B cell (primary cell): Measurements from ENCODE around the gene TAOK2. TPM values are rescaled to one million over a fixed set of nuclear protein-coding genes. Genes with fewer than 3 reads are reported as not detected.

Experiments used
- ATAC-seq: fragments of 200-7000 bp; cut with Tn5 transposase; one replicate; pipeline ENCODE4 v1.10.0; 2021; ENCODE audit warnings: low read depth, mild to moderate bottlenecking, moderate number of reproducible peaks, moderate library complexity
- CTCF ChIA-PET: fragments of 350-600 bp; sonication (Branson Sonifier 250); formaldehyde crosslinking; loops from one replicate; lab custom pipeline; 2021; ENCODE audit warnings: antibody characterized with exemption, inconsistent platforms; lab: Charles Lee
- POLR2A ChIA-PET: fragments of 350-600 bp; sonication (Branson Sonifier 250); formaldehyde crosslinking; loops from one replicate; lab custom pipeline; 2021; ENCODE audit warnings: antibody characterized with exemption; lab: Charles Lee
- DNase-seq: peaks from one replicate; pipeline ENCODE4 v3.0.0; 2013
- H2AFZ ChIP-seq: 2 replicates; pipeline ENCODE4 v1.6.1; 2012; ENCODE audit warnings: mild to moderate bottlenecking, low read depth, low read length; ENCODE audit not compliant: insufficient read depth, poor library complexity, severe bottlenecking
- H3K27ac ChIP-seq, 2 donors: 1 replicate in 1 of 2; 2 replicates in 1 of 2; pipeline ENCODE4 v1.5.1; 2012 to 2013; ENCODE audit warnings: low read length in 2 of 2, mild to moderate bottlenecking in 2 of 2, moderate library complexity in 1 of 2
- H3K27me3 ChIP-seq, 4 experiments: fragments of 200-600 bp in 1 of 4; sonication (generic) in 1 of 4; replicated peaks in 1 of 4; 1 replicate in 2 of 4; 2 replicates in 2 of 4; pipeline versions ENCODE4 v1.6.1 to v1.7.0; 2013 to 2016; ENCODE audit warnings: low read length in 3 of 4, mild to moderate bottlenecking in 2 of 4, mixed read lengths in 1 of 4, moderate library complexity in 1 of 4; ENCODE audit not compliant: insufficient read depth in 4 of 4, control insufficient read depth in 3 of 4; ENCODE audit errors: control extremely low read depth in 1 of 4
- H3K36me3 ChIP-seq, 2 experiments: replicated peaks in 1 of 2; 1 replicate in 1 of 2; 2 replicates in 1 of 2; pipeline versions ENCODE4 v1.6.1 to v1.7.1; 2013; ENCODE audit warnings: low read length in 1 of 2; ENCODE audit not compliant: insufficient read depth in 2 of 2, control insufficient read depth in 1 of 2; ENCODE audit errors: control extremely low read depth in 1 of 2, extremely low read depth in 1 of 2
- H3K4me1 ChIP-seq, 2 donors: fragments of 200-600 bp in 1 of 2; sonication (generic) in 1 of 2; 1 replicate in 1 of 2; 2 replicates in 1 of 2; pipeline versions ENCODE4 v1.5.1 to v1.6.1; 2013 to 2017; ENCODE audit warnings: low read length in 2 of 2; ENCODE audit not compliant: control insufficient read depth in 2 of 2, insufficient read depth in 2 of 2
- H3K4me2 ChIP-seq: replicated peaks from 2 replicates; pipeline ENCODE3; 2012; ENCODE audit warnings: mild to moderate bottlenecking, low read depth, low read length; ENCODE audit not compliant: poor library complexity, severe bottlenecking
- H3K4me3 ChIP-seq, 5 experiments: fragments of 200-600 bp in 1 of 5; sonication (generic) in 1 of 5; 1 replicate in 3 of 5; 2 replicates in 2 of 5; pipeline versions ENCODE4 v1.5.1 to v1.7.0; 2011 to 2016; ENCODE audit warnings: low read length in 4 of 5, mild to moderate bottlenecking in 4 of 5, low read depth in 2 of 5, control low read depth in 1 of 5, moderate library complexity in 1 of 5; ENCODE audit not compliant: insufficient read depth in 1 of 5; ENCODE audit errors: control extremely low read depth in 1 of 5, extremely low read depth in 1 of 5
- H3K79me2 ChIP-seq: fragments of 200-600 bp; sonication (generic); one replicate; pipeline ENCODE4 v1.6.0; 2016; ENCODE audit warnings: low read length; ENCODE audit not compliant: control insufficient read depth, insufficient read depth
- H3K9ac ChIP-seq: fragments of 200-600 bp; sonication (generic); 2 replicates; pipeline ENCODE4 v1.6.1; 2017; ENCODE audit warnings: mild to moderate bottlenecking, low read length, moderate library complexity
- H3K9me3 ChIP-seq, 3 donors: one replicate each; pipeline versions ENCODE4 v1.6.1 to v1.7.1; 2013; ENCODE audit warnings: low read length in 2 of 3; ENCODE audit not compliant: control insufficient read depth in 2 of 3, insufficient read depth in 1 of 3; ENCODE audit errors: control extremely low read depth in 1 of 3
- H4K20me1 ChIP-seq: 2 replicates; pipeline ENCODE4 v1.6.0; 2012; ENCODE audit warnings: mild to moderate bottlenecking, low read length; ENCODE audit not compliant: insufficient read depth, control insufficient read depth, poor library complexity, severe bottlenecking
- H3K27ac Mint-ChIP-seq: one replicate; pipeline ENCODE4 v1.8.0; 2021; ENCODE audit warnings: mixed read lengths
- H3K27me3 Mint-ChIP-seq: one replicate; pipeline ENCODE4 v1.8.0; 2021; ENCODE audit warnings: mixed read lengths
- H3K4me1 Mint-ChIP-seq: one replicate; pipeline ENCODE4 v1.8.0; 2021; ENCODE audit warnings: mixed read lengths
- H3K4me3 Mint-ChIP-seq: one replicate; pipeline ENCODE4 v1.8.0; 2021; ENCODE audit warnings: mixed read lengths
- H3K9me3 Mint-ChIP-seq: one replicate; pipeline ENCODE4 v1.8.0; 2022; ENCODE audit warnings: mixed read lengths; ENCODE audit not compliant: insufficient read depth
- CTCF ChIP-seq: fragments of 200-600 bp; IDR thresholded peaks from one replicate; pipeline ENCODE4 v1.8.0; 2022; ENCODE audit warnings: antibody characterized with exemption, mild to moderate bottlenecking
- EZH2 ChIP-seq: IDR thresholded peaks from 2 replicates; pipeline ENCODE4 v1.6.1; 2012; ENCODE audit warnings: borderline replicate concordance, low read depth, mild to moderate bottlenecking, moderate library complexity, low read length; ENCODE audit not compliant: insufficient read depth, poor library complexity, severe bottlenecking
- WGBS: methylation state at CpG from one replicate; pipeline ENCODE4 v1.1.5; 2013; ENCODE audit warnings: missing lambda C conversion rate; ENCODE audit not compliant: insufficient coverage; 5-methylcytosine and 5-hydroxymethylcytosine counted together
- intact Hi-C: fragments of 100-400 bp; cut with micrococcal nuclease; formaldehyde crosslinking; loops from one replicate; pipeline ENCODE4 v1.10.0; 2022
- polyA plus RNA-seq: library from polyadenylated mRNA; depleted of rRNA; stranded (reverse); fragments of >200 nt; gene quantifications from 2 replicates; pipeline ENCODE4 v1.2.3, GENCODE V29; 2012
- total RNA-seq, 2 donors: library from RNA; stranded (reverse); fragments of 120-200 nt in 1 of 2; gene quantifications; 1 replicate in 1 of 2; 2 replicates in 1 of 2; pipeline versions ENCODE4 v1.2.3 to v1.2.4, GENCODE V29; 2013 to 2022

TAOK2 gene
- total and polyA plus RNA-seq, 2 donors (not counting 1 experiment from before 2014, with no cell fraction given): 30.3 to 50.8 TPM

GRCh38 chr16:30041841-30042240, 68.2 kb downstream of the TAOK2 start:
- Mint-ChIP-seq H3K9me3 (no peaks in the 10 kb centered on the region), H3K27me3 (peaks cover 11% of the 10 kb centered on the region), H3K4me1 (peaks cover 4% of the 10 kb centered on the region), H3K27ac (no peak overlapping the region), H3K4me3 (no peak overlapping the region)
- Histone ChIP-seq H3K4me3 (no peak overlapping the region), H3K4me2 (no peak overlapping the region), H4K20me1 (no peaks in the 10 kb centered on the region), H3K27me3 (peaks cover 0 to 5% (median 0%) of the 10 kb centered on the region in 4 experiments), H3K36me3 (no peaks in the 10 kb centered on the region), H3K9ac (no peak overlapping the region), H3K4me1 (peaks cover 4 to 5% of the 10 kb centered on the region in 2 donors), H2AFZ (no peak overlapping the region), H3K79me2 (no peaks in the 10 kb centered on the region), H3K27ac (no peak overlapping the region), H3K9me3 (no peaks in the 10 kb centered on the region)
- ChIA-PET CTCF (interaction anchor here (0.7 to 1.8 kb wide), 3 partner anchors 101 to 399 kb away, joined by 3 to 4 read pairs (median 3); no protein-coding TSS in a partner anchor), POLR2A (no interaction called here)
- no CpG with 5 or more reads among the region's 5 CpGs for WGBS
- DNase-seq (no peak), ATAC-seq (no peak)
- peak; percentile 39 for TF ChIP-seq CTCF
- no peak for TF ChIP-seq EZH2
- intact Hi-C loops: loop anchor here (5.0 kb wide), 1 partner anchor 585 kb away; no protein-coding TSS in a partner anchor

Other genes starting within 250 kb of the TAOK2 start
- 64.4 and 68.3 TPM in 2 replicates for gene C16orf54, start 227.9 kb upstream of the TAOK2 start, total RNA-seq
- gene C16orf54, start 227.9 kb upstream of the TAOK2 start, polyA plus RNA-seq: 21.0 and 44.0 TPM in 2 replicates
- not detected in 2 replicates for gene ZG16, start 195.6 kb upstream of the TAOK2 start, total RNA-seq
- gene ZG16, start 195.6 kb upstream of the TAOK2 start, polyA plus RNA-seq: 0.06 TPM in 1 of 2 replicates, not detected in the other
- gene KIF22, start 183.1 kb upstream of the TAOK2 start, total RNA-seq: 53.5 and 53.9 TPM in 2 replicates
- 57.2 and 67.5 TPM in 2 replicates for gene KIF22, start 183.1 kb upstream of the TAOK2 start, polyA plus RNA-seq
- 189 and 198 TPM in 2 replicates for gene MAZ, start 167.3 kb upstream of the TAOK2 start, total RNA-seq
- gene MAZ, start 167.3 kb upstream of the TAOK2 start, polyA plus RNA-seq: 109 and 170 TPM in 2 replicates
- 1.6 and 3.1 TPM in 2 replicates for gene PRRT2, start 161.7 kb upstream of the TAOK2 start, total RNA-seq
- 0.71 and 0.79 TPM in 2 replicates for gene PRRT2, start 161.7 kb upstream of the TAOK2 start, polyA plus RNA-seq
- gene PAGR1, start 157.7 kb upstream of the TAOK2 start, total RNA-seq: 26.7 and 28.4 TPM in 2 replicates
- 17.8 and 18.0 TPM in 2 replicates for gene PAGR1, start 157.7 kb upstream of the TAOK2 start, polyA plus RNA-seq
- gene MVP, start 153.4 kb upstream of the TAOK2 start, total RNA-seq: 109 and 112 TPM in 2 replicates
- 121 and 217 TPM in 2 replicates for gene MVP, start 153.4 kb upstream of the TAOK2 start, polyA plus RNA-seq
- 49.2 and 51.2 TPM in 2 replicates for gene CDIPT, start 110.6 kb upstream of the TAOK2 start, total RNA-seq
- 44.5 and 63.3 TPM in 2 replicates for gene CDIPT, start 110.6 kb upstream of the TAOK2 start, polyA plus RNA-seq
- gene SEZ6L2, start 74.3 kb upstream of the TAOK2 start, total RNA-seq: not detected in 2 replicates
- 0.10 TPM in 1 of 2 replicates, not detected in the other for gene SEZ6L2, start 74.3 kb upstream of the TAOK2 start, polyA plus RNA-seq
- not detected in 2 replicates for gene ASPHD1, start 73.4 kb upstream of the TAOK2 start, total RNA-seq
- not detected in 2 replicates for gene ASPHD1, start 73.4 kb upstream of the TAOK2 start, polyA plus RNA-seq
- 74.3 and 83.9 TPM in 2 replicates for gene KCTD13, start 47.6 kb upstream of the TAOK2 start, total RNA-seq
- 61.5 and 78.2 TPM in 2 replicates for gene KCTD13, start 47.6 kb upstream of the TAOK2 start, polyA plus RNA-seq
- 56.3 and 66.6 TPM in 2 replicates for gene TMEM219, start 11.8 kb upstream of the TAOK2 start, total RNA-seq
- 88.3 and 103 TPM in 2 replicates for gene TMEM219, start 11.8 kb upstream of the TAOK2 start, polyA plus RNA-seq
- 9.7 and 13.9 TPM in 2 replicates for gene HIRIP3, start 21.7 kb downstream of the TAOK2 start, total RNA-seq
- 6.2 and 12.2 TPM in 2 replicates for gene HIRIP3, start 21.7 kb downstream of the TAOK2 start, polyA plus RNA-seq
- 113 and 119 TPM in 2 replicates for gene INO80E, start 22.4 kb downstream of the TAOK2 start, total RNA-seq
- 101 and 103 TPM in 2 replicates for gene INO80E, start 22.4 kb downstream of the TAOK2 start, polyA plus RNA-seq
- gene DOC2A, start 37.2 kb downstream of the TAOK2 start, total RNA-seq: not detected in 2 replicates
- not detected in 2 replicates for gene DOC2A, start 37.2 kb downstream of the TAOK2 start, polyA plus RNA-seq
- gene C16orf92, start 49.3 kb downstream of the TAOK2 start, total RNA-seq: not detected in 2 replicates
- gene C16orf92, start 49.3 kb downstream of the TAOK2 start, polyA plus RNA-seq: not detected in 2 replicates
- gene TLCD3B, start 57.4 kb downstream of the TAOK2 start, total RNA-seq: not detected in 2 replicates
- not detected in 2 replicates for gene TLCD3B, start 57.4 kb downstream of the TAOK2 start, polyA plus RNA-seq
- 301 and 329 TPM in 2 replicates for gene ALDOA, start 91.9 kb downstream of the TAOK2 start, total RNA-seq
- 276 and 343 TPM in 2 replicates for gene ALDOA, start 91.9 kb downstream of the TAOK2 start, polyA plus RNA-seq
- 89.0 and 93.3 TPM in 2 replicates for gene PPP4C, start 102.1 kb downstream of the TAOK2 start, total RNA-seq
- 106 and 122 TPM in 2 replicates for gene PPP4C, start 102.1 kb downstream of the TAOK2 start, polyA plus RNA-seq
- gene TBX6, start 118.1 kb downstream of the TAOK2 start, total RNA-seq: 5.4 and 6.1 TPM in 2 replicates
- 1.2 and 1.4 TPM in 2 replicates for gene TBX6, start 118.1 kb downstream of the TAOK2 start, polyA plus RNA-seq
- gene YPEL3, start 122.3 kb downstream of the TAOK2 start, total RNA-seq: 302 and 314 TPM in 2 replicates
- gene YPEL3, start 122.3 kb downstream of the TAOK2 start, polyA plus RNA-seq: 387 and 414 TPM in 2 replicates
- gene GDPD3, start 139.7 kb downstream of the TAOK2 start, total RNA-seq: 17.3 and 22.7 TPM in 2 replicates
- 10.6 and 11.4 TPM in 2 replicates for gene GDPD3, start 139.7 kb downstream of the TAOK2 start, polyA plus RNA-seq
- gene MAPK3, start 149.4 kb downstream of the TAOK2 start, total RNA-seq: 60.4 and 69.4 TPM in 2 replicates
- 67.2 and 82.9 TPM in 2 replicates for gene MAPK3, start 149.4 kb downstream of the TAOK2 start, polyA plus RNA-seq
- gene CORO1A, start 209.7 kb downstream of the TAOK2 start, total RNA-seq: 653 and 662 TPM in 2 replicates
- gene CORO1A, start 209.7 kb downstream of the TAOK2 start, polyA plus RNA-seq: 1,191 and 1,555 TPM in 2 replicates
- 71.5 and 82.5 TPM in 2 replicates for gene BOLA2B, start 219.8 kb downstream of the TAOK2 start, total RNA-seq
- gene BOLA2B, start 219.8 kb downstream of the TAOK2 start, polyA plus RNA-seq: 155 and 311 TPM in 2 replicates
- gene SLX1A, start 220.0 kb downstream of the TAOK2 start, total RNA-seq: 108 and 138 TPM in 2 replicates
- gene SLX1A, start 220.0 kb downstream of the TAOK2 start, polyA plus RNA-seq: 62.3 and 64.6 TPM in 2 replicates
- gene SULT1A3, start 225.4 kb downstream of the TAOK2 start, total RNA-seq: 36.8 and 41.2 TPM in 2 replicates
- gene SULT1A3, start 225.4 kb downstream of the TAOK2 start, polyA plus RNA-seq: 31.9 and 33.2 TPM in 2 replicates